Type B pancreatic cell (in vitro differentiated cells): Measurements from ENCODE around the gene CUL1. TPM values are rescaled to one million over a fixed set of nuclear protein-coding genes. Genes with fewer than 3 reads are reported as not detected.

Experiments used
- DNase-seq: peaks from one replicate; pipeline ENCODE4 v3.0.0; 2021; ENCODE audit warnings: mixed read lengths; ENCODE audit not compliant: unreplicated experiment; ENCODE audit errors: extremely low spot score
- H3K27ac Mint-ChIP-seq: 2 replicates; pipeline ENCODE4 v1.8.0; 2021; ENCODE audit warnings: mild to moderate bottlenecking, mixed read lengths
- H3K27me3 Mint-ChIP-seq: 2 replicates; pipeline ENCODE4 v1.8.0; 2021; ENCODE audit warnings: mixed read lengths
- H3K36me3 Mint-ChIP-seq: 2 replicates; pipeline ENCODE4 v1.8.0; 2021; ENCODE audit warnings: mixed read lengths
- H3K4me1 Mint-ChIP-seq: one replicate; pipeline ENCODE4 v1.8.0; 2021; ENCODE audit warnings: mixed read lengths; ENCODE audit not compliant: unreplicated experiment
- H3K4me3 Mint-ChIP-seq: 2 replicates; pipeline ENCODE4 v1.8.0; 2021; ENCODE audit warnings: mild to moderate bottlenecking, mixed read lengths
- H3K9me3 Mint-ChIP-seq: 2 replicates; pipeline ENCODE4 v1.8.0; 2021; ENCODE audit warnings: mixed read lengths
- total RNA-seq: library from RNA; stranded (reverse); gene quantifications from 2 replicates; pipeline ENCODE4 v1.2.1, GENCODE V29; 2021; ENCODE audit warnings: low replicate concordance
- TF ChIP-seq, protein P1 (sequence below): fragments of 200-600 bp; sonication (generic); conservative IDR thresholded peaks from 2 replicates; pipeline ENCODE4 v1.5.0; 2021; ENCODE audit warnings: antibody characterized with exemption, mild to moderate bottlenecking

The CUL1 gene
- total RNA-seq, 1 donor from 2014 or later = 57.3 TPM

DNA sequence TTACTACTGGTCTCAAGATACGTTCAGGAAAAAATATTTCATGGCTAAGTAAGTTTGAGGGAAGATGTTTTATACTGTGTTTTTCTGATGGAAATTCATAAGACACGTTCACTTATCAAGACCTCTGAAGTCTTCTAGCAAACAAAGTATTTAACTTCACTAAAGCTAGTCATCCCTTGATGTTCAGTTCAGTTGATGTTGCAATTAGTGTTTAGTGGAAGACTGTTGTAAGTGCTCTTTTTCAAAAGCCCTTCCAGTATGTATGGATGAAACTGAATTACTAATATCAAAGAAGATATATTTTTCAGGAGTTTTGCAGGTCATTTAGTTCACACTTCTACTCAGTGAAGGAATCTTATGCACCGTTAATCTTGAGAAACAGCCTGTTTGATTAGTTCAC lies 25.1 kb downstream of the CUL1 start:
- H3K4me1 Mint-ChIP-seq = peaks cover 33% of the 10 kb centered on the region

DNA sequence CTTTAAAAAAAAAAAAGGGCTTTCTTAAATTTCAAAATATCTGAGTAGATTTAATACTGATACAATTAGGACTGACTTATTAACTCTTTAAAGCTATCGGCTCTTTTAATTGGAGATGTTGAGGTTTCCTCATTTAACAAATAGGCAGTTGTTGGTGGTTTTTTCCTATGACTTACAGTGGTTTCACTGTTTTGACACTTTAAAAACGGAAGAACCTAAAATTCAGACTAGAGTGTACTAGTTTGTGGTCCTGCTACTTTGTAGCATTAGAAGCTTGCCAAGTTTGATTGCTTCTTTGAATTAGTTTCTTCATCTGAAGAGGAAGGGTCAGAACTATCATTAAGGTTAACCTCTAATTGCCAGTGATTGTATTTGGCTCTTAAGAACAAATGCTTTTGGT lies 27.7 kb downstream of the CUL1 start:
- Mint-ChIP-seq H3K27me3 (no peaks in the 10 kb centered on the region), H3K27ac (no peak overlapping the region), H3K9me3 (no peaks in the 10 kb centered on the region), H3K36me3 (no peaks in the 10 kb centered on the region), H3K4me1 (peaks cover 31% of the 10 kb centered on the region), H3K4me3 (no peak overlapping the region)
- TF ChIP-seq, protein P1, sequence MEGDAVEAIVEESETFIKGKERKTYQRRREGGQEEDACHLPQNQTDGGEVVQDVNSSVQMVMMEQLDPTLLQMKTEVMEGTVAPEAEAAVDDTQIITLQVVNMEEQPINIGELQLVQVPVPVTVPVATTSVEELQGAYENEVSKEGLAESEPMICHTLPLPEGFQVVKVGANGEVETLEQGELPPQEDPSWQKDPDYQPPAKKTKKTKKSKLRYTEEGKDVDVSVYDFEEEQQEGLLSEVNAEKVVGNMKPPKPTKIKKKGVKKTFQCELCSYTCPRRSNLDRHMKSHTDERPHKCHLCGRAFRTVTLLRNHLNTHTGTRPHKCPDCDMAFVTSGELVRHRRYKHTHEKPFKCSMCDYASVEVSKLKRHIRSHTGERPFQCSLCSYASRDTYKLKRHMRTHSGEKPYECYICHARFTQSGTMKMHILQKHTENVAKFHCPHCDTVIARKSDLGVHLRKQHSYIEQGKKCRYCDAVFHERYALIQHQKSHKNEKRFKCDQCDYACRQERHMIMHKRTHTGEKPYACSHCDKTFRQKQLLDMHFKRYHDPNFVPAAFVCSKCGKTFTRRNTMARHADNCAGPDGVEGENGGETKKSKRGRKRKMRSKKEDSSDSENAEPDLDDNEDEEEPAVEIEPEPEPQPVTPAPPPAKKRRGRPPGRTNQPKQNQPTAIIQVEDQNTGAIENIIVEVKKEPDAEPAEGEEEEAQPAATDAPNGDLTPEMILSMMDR = no peak
- DNase-seq = no peak

More for the DNA sequence above, 25.1 kb downstream of the CUL1 start:
- TF ChIP-seq, protein P1 = no peak
- Mint-ChIP-seq H3K27me3 (no peaks in the 10 kb centered on the region), H3K36me3 (no peaks in the 10 kb centered on the region), H3K27ac (no peak overlapping the region), H3K9me3 (no peaks in the 10 kb centered on the region), H3K4me3 (no peak overlapping the region)
- no peak for DNase-seq

DNA sequence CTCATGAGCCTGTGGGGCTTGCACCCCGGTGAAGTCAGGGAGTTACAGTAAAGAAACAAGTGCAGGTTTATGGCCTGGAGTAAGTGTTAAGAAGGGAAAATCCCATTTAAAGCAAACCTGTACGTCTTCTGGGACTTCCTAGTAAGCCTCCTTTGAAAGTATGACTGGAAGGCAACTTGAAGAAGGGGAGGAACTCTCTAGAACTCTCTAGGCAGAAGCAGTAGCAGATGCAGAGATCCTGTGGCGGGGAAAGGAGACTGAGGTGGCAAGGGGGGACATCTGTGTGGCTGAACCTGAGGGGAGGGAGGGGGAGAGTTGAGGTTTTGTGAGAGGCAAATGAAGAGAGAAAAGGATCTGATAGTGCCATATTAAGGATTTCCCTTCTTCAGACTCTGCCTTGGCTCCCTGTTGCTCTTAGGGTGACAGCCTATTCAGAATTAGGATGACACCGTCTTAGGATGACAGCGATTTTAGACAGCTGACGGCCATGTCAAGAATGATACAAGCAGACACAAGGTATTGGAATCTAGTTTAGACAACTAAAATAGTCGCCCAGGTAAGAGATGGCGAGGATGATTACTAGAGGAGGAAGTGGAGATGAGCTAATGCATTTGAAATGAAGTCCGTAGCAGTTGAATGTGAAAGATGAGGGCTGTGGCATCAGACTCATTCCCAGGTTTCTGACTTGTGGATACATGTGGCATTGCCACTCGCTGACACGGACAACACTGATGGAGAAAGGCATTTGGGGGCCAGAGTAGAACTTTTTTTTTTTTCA lies 29.0 kb downstream of the CUL1 start:
- H3K4me1 Mint-ChIP-seq = peaks cover 22% of the 10 kb centered on the region
- TF ChIP-seq, protein P1 = no peak
- peak overlapping the region; percentile 7 for H3K27ac Mint-ChIP-seq
- no peaks in the 10 kb centered on the region for H3K27me3 Mint-ChIP-seq
- peaks cover 10% of the 10 kb centered on the region for H3K36me3 Mint-ChIP-seq
- H3K9me3 Mint-ChIP-seq = no peaks in the 10 kb centered on the region
- DNase-seq = no peak
- no peak overlapping the region for H3K4me3 Mint-ChIP-seq

DNA sequence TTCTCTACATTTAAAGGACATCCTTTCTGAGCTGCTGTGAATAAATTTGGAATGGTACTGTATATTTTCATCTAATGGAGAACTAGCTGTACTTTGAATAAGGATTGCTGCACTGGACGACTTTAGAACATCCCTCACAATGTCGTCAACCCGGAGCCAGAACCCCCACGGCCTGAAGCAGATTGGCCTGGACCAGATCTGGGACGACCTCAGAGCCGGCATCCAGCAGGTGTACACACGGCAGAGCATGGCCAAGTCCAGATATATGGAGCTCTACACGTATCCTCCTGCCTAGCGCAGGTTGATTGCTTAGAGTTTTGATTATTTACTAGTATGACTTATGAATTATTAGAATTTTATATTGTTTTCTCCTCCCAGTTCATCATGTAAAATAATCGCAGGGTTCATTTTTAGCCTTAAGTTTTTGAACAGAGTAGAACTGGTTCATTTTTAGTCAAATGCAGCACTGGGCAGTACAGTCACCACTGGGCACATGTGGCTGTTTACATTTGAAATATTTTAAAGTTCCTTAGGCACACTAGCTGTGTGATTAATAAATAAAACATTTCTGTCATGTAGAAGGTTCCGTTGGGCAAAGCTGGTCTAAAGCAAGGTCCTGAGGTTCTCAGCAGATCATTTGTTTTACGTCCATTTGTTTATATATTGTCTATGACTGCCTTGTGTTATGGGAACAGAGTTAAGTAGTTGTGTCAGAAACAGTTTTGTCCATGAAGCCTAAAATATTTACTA lies 31.5 kb downstream of the CUL1 start:
- DNase-seq = no peak
- peaks cover 18% of the 10 kb centered on the region for H3K4me1 Mint-ChIP-seq
- no peak overlapping the region for H3K27ac Mint-ChIP-seq
- TF ChIP-seq, protein P1 = no peak
- H3K4me3 Mint-ChIP-seq = no peak overlapping the region
- H3K36me3 Mint-ChIP-seq = peaks cover 19% of the 10 kb centered on the region
- no peaks in the 10 kb centered on the region for H3K9me3 Mint-ChIP-seq
- no peaks in the 10 kb centered on the region for H3K27me3 Mint-ChIP-seq

DNA sequence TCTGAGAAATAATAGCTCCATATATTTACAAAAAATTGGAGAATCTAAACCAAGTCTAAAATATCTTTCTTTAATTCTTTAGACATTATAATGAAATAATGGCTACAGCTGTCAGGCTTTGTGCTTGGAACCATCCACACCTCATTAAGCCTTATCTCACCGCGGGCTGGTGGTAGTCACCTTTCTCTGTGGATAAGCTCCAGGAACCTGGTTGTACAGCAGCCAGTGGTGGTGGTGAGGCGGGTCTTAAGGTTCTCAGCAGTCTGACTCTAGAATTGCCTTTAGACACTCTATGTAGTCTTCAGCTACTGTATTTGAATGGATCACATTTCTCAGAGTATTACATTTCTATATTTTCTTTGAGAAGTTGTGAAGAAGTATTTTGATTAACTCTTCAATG lies 34.2 kb downstream of the CUL1 start:
- Mint-ChIP-seq H3K4me3 (no peak overlapping the region), H3K27ac (no peak overlapping the region), H3K36me3 (peaks cover 23% of the 10 kb centered on the region), H3K27me3 (no peaks in the 10 kb centered on the region), H3K4me1 (peaks cover 12% of the 10 kb centered on the region), H3K9me3 (no peaks in the 10 kb centered on the region)
- TF ChIP-seq, protein P1 = no peak
- DNase-seq = no peak
